Psoas muscle (tissue), 8 donors: ENCODE data around the gene DYNLT2B. TPM values are rescaled to one million over a fixed set of nuclear protein-coding genes. Genes with fewer than 3 reads are reported as not detected.

Source experiments
- ATAC-seq, 4 donors: fragments of 200-7000 bp; cut with Tn5 transposase; one replicate each; pipeline ENCODE4 v1.9.1; 2020; ENCODE audit warnings: moderate library complexity in 3 of 4, mild to moderate bottlenecking in 2 of 4
- DNase-seq, 2 donors: peaks; one replicate each; pipeline ENCODE4 v3.0.0-alpha.2; 2020
- H3K27ac ChIP-seq: fragments of 200-600 bp; one replicate; pipeline ENCODE4 v1.8.0; 2022
- H3K27me3 ChIP-seq, 3 donors: fragments of 200-600 bp in 1 of 3; one replicate each; pipeline versions ENCODE4 v1.6.1 to v1.8.0; 2013 to 2022; ENCODE audit warnings: low read length in 2 of 3, mild to moderate bottlenecking in 2 of 3, moderate library complexity in 1 of 3; ENCODE audit not compliant: insufficient read depth in 3 of 3
- H3K36me3 ChIP-seq, 2 donors: fragments of 200-600 bp in 1 of 2; one replicate each; pipeline versions ENCODE4 v1.6.1 to v1.8.0; 2013 to 2022; ENCODE audit warnings: low read depth in 1 of 2, mild to moderate bottlenecking in 1 of 2, moderate library complexity in 1 of 2; ENCODE audit not compliant: insufficient read depth in 1 of 2
- H3K4me1 ChIP-seq: fragments of 200-600 bp; one replicate; pipeline ENCODE4 v1.8.0; 2022
- H3K4me3 ChIP-seq: fragments of 200-600 bp; one replicate; pipeline ENCODE4 v1.8.0; 2022; ENCODE audit warnings: mild to moderate bottlenecking
- H3K9me3 ChIP-seq: fragments of 200-600 bp; one replicate; pipeline ENCODE4 v1.8.0; 2022
- CTCF ChIP-seq: fragments of 200-600 bp; IDR thresholded peaks from one replicate; pipeline ENCODE4 v1.8.0; 2022; ENCODE audit warnings: antibody characterized with exemption
- WGBS, 3 donors: extraction: QIAGEN DNeasy Blood & Tissue Kit; methylation state at CpG; one replicate each; pipeline versions ENCODE4 v1.1.6 to v1.1.7; 2013; 5-methylcytosine and 5-hydroxymethylcytosine counted together
- intact Hi-C, 2 donors: fragments of 100-400 bp; cut with DNase I; formaldehyde crosslinking; loops; one replicate each; pipeline versions ENCODE4 v1.11.0 to v1.14.2; 2022
- polyA plus RNA-seq, 3 donors: library from polyadenylated mRNA; stranded (reverse); fragments of 200-250 nt; gene quantifications; one replicate each; pipeline ENCODE4 v1.2.3, GENCODE V29; 2013
- total RNA-seq, 4 donors: library from RNA; stranded (reverse); fragmentation: NEBNext Ultra II Directional in 2 of 4; extraction: Animal tissue kit (Norgen Biotek cat#: 25700) in 2 of 4; gene quantifications; one replicate each; pipeline versions ENCODE4 v1.2.1 to v1.2.4, GENCODE V29; 2021 to 2023
- donor health status: healthy with polysubstance abuse.
- donor health status: DM: no; HTN: no; CAD: no; lungs with moderate emphysema.
- donor health status: Bipolar disorder and iron deficiency.
- donor health status: healthy.
- donor health status: DM: yes; HTN: yes; CAD: no.
- donor health status: DM: no; HTN: no; CAD: no.
- donor health status: DM: no; HTN: no; CAD: no.
- donor health status: DM: yes; HTN: yes; CAD: no.

Gene DYNLT2B
- total and polyA plus RNA-seq, 7 donors: 0.44 to 6.1 (median 2.7) TPM; not detected in 1

GRCh38 chr3:196260784-196261183 lies 57.3 kb downstream of the DYNLT2B start:
- no peaks in the 10 kb centered on the region for H3K4me1 ChIP-seq
- DNase-seq: no peak
- peaks cover 0 to 64% of the 10 kb centered on the region in 2 donors for H3K36me3 ChIP-seq
- H3K27ac ChIP-seq: no peak overlapping the region
- H3K4me3 ChIP-seq: no peak overlapping the region
- 98 to 99% (median 98%) methylated on average over 4 of the region's 4 CpGs for WGBS, 3 donors
- TF ChIP-seq CTCF: no peak
- no peaks in the 10 kb centered on the region for H3K27me3 ChIP-seq
- intact Hi-C loops: no loop called here
- ATAC-seq: no peak
- no peaks in the 10 kb centered on the region for H3K9me3 ChIP-seq

- DNase-seq (no peak), ATAC-seq (no peak)
- intact Hi-C loops: loop anchor here (10.0 kb wide), 3 partner anchors 59 to 259 kb away; partner anchors contain the start of genes DYNLT2B (in 2 of the 2) and SMCO1 (in 1 of the 2)
- Histone ChIP-seq H3K4me1 (peaks cover 2% of the 10 kb centered on the region), H3K27me3 (no peaks in the 10 kb centered on the region), H3K4me3 (no peak overlapping the region), H3K9me3 (no peaks in the 10 kb centered on the region), H3K36me3 (peaks cover 3 to 52% of the 10 kb centered on the region in 2 donors), H3K27ac (no peak overlapping the region)
- WGBS, 3 donors: 76 to 79% (median 77%) methylated on average over 1 of the region's 1 CpG
- TF ChIP-seq CTCF: no peak
Observed at GRCh38 chr3:196255776-196256175, 62.3 kb downstream of the DYNLT2B start.

GRCh38 chr3:196254376-196255283 lies 63.4 kb downstream of the DYNLT2B start:
- intact Hi-C loops: loop anchor here (5.0 to 10.0 kb wide), 4 partner anchors 60 to 263 kb away; partner anchors contain the start of genes DYNLT2B (in 2 of the 2) and SMCO1 (in 2 of the 2)
- H3K4me1 ChIP-seq: peaks cover 2% of the 10 kb centered on the region
- DNase-seq (no peak), ATAC-seq (no peak)
- peaks cover 3 to 45% of the 10 kb centered on the region in 2 donors for H3K36me3 ChIP-seq
- no peaks in the 10 kb centered on the region for H3K9me3 ChIP-seq
- H3K27me3 ChIP-seq: no peaks in the 10 kb centered on the region
- no peak overlapping the region for H3K4me3 ChIP-seq
- no peak overlapping the region for H3K27ac ChIP-seq
- WGBS, 3 donors: 72 to 80% (median 76%) methylated on average over 5 of the region's 5 CpGs
- TF ChIP-seq CTCF: no peak

- Histone ChIP-seq H3K9me3 (no peaks in the 10 kb centered on the region), H3K4me3 (no peak overlapping the region), H3K27ac (no peak overlapping the region), H3K27me3 (no peaks in the 10 kb centered on the region), H3K36me3 (peaks cover 8 to 54% of the 10 kb centered on the region in 2 donors), H3K4me1 (peaks cover 2% of the 10 kb centered on the region)
- DNase-seq (no peak), ATAC-seq (no peak)
- TF ChIP-seq CTCF: no peak
- 98 to 99% (median 99%) methylated on average over 16 of the region's 16 CpGs for WGBS, 3 donors
- intact Hi-C loops: loop anchor here (5.0 to 10.0 kb wide), 4 partner anchors 63 to 265 kb away; partner anchors contain the start of genes DYNLT2B (in 2 of the 2) and SMCO1 (in 2 of the 2)
Observed at GRCh38 chr3:196251918-196252317, 66.1 kb downstream of the DYNLT2B start.
